IPS-18a (cell line): ENCODE data around the gene SPOCK1.

ENCODE experiments used
- H3K27ac ChIP-seq: one replicate; pipeline ENCODE4 v1.5.1; 2013; ENCODE audit warnings: low read length
- H3K27me3 ChIP-seq: one replicate; pipeline ENCODE4 v1.6.1; 2013; ENCODE audit warnings: mild to moderate bottlenecking, low read length; ENCODE audit not compliant: control insufficient read depth, insufficient read depth
- H3K36me3 ChIP-seq: one replicate; pipeline ENCODE4 v1.6.1; 2013; ENCODE audit warnings: low read depth, low read length; ENCODE audit not compliant: control insufficient read depth
- H3K4me1 ChIP-seq: one replicate; pipeline ENCODE4 v1.6.1; 2013; ENCODE audit warnings: low read depth, low read length; ENCODE audit not compliant: control insufficient read depth
- H3K4me3 ChIP-seq: one replicate; pipeline ENCODE4 v1.5.1; 2013; ENCODE audit warnings: low read length
- H3K9ac ChIP-seq: one replicate; pipeline ENCODE4 v1.6.1; 2013; ENCODE audit warnings: mild to moderate bottlenecking, low read length, moderate library complexity
- H3K9me3 ChIP-seq: one replicate; pipeline ENCODE4 v1.6.1; 2013; ENCODE audit warnings: low read depth, low read length; ENCODE audit not compliant: control insufficient read depth

The SPOCK1 gene

GRCh38 chr5:137286025-137286610, 213.0 kb downstream of the SPOCK1 start:
- Histone ChIP-seq H3K27me3 (no peaks in the 10 kb centered on the region), H3K27ac (no peak overlapping the region), H3K36me3 (no peaks in the 10 kb centered on the region), H3K9me3 (no peaks in the 10 kb centered on the region), H3K4me3 (no peak overlapping the region), H3K4me1 (no peaks in the 10 kb centered on the region), H3K9ac (no peak overlapping the region)

- no peak overlapping the region for H3K27ac ChIP-seq
- no peaks in the 10 kb centered on the region for H3K27me3 ChIP-seq
- no peaks in the 10 kb centered on the region for H3K9me3 ChIP-seq
- no peaks in the 10 kb centered on the region for H3K4me1 ChIP-seq
- no peak overlapping the region for H3K4me3 ChIP-seq
- H3K9ac ChIP-seq = no peak overlapping the region
- H3K36me3 ChIP-seq = no peaks in the 10 kb centered on the region
These were observed 215.3 kb downstream of the SPOCK1 start for GRCh38 chr5:137283801-137284200.

- H3K9ac ChIP-seq = no peak overlapping the region
- H3K36me3 ChIP-seq = no peaks in the 10 kb centered on the region
- no peaks in the 10 kb centered on the region for H3K4me1 ChIP-seq
- H3K27ac ChIP-seq = no peak overlapping the region
- H3K4me3 ChIP-seq = no peak overlapping the region
- H3K27me3 ChIP-seq = no peaks in the 10 kb centered on the region
- H3K9me3 ChIP-seq = no peaks in the 10 kb centered on the region
These were observed 216.9 kb downstream of the SPOCK1 start for GRCh38 chr5:137282216-137282615.

GRCh38 chr5:137281201-137281600, 217.9 kb downstream of the SPOCK1 start:
- Histone ChIP-seq H3K4me3 (no peak overlapping the region), H3K27ac (no peak overlapping the region), H3K36me3 (no peaks in the 10 kb centered on the region), H3K4me1 (no peaks in the 10 kb centered on the region), H3K9ac (no peak overlapping the region), H3K9me3 (no peaks in the 10 kb centered on the region), H3K27me3 (no peaks in the 10 kb centered on the region)

GRCh38 chr5:137280656-137281055, 218.5 kb downstream of the SPOCK1 start:
- no peaks in the 10 kb centered on the region for H3K9me3 ChIP-seq

GRCh38 chr5:137279521-137280231, 219.4 kb downstream of the SPOCK1 start:
- Histone ChIP-seq H3K4me3 (no peak overlapping the region), H3K9me3 (no peaks in the 10 kb centered on the region), H3K27me3 (no peaks in the 10 kb centered on the region), H3K36me3 (no peaks in the 10 kb centered on the region), H3K9ac (no peak overlapping the region), H3K4me1 (no peaks in the 10 kb centered on the region), H3K27ac (no peak overlapping the region)

More at GRCh38 chr5:137280656-137281055, 218.5 kb downstream of the SPOCK1 start:
- H3K9ac ChIP-seq = no peak overlapping the region
- H3K4me3 ChIP-seq = no peak overlapping the region
- H3K36me3 ChIP-seq = no peaks in the 10 kb centered on the region
- H3K27me3 ChIP-seq = no peaks in the 10 kb centered on the region
- no peak overlapping the region for H3K27ac ChIP-seq
- H3K4me1 ChIP-seq = no peaks in the 10 kb centered on the region

- no peak overlapping the region for H3K4me3 ChIP-seq
These were observed 220.7 kb downstream of the SPOCK1 start for GRCh38 chr5:137278476-137278875.

GRCh38 chr5:137275083-137275482, 224.0 kb downstream of the SPOCK1 start:
- Histone ChIP-seq H3K4me3 (no peak overlapping the region), H3K4me1 (no peaks in the 10 kb centered on the region), H3K9ac (no peak overlapping the region), H3K27me3 (no peaks in the 10 kb centered on the region), H3K9me3 (no peaks in the 10 kb centered on the region), H3K36me3 (no peaks in the 10 kb centered on the region), H3K27ac (no peak overlapping the region)

More at GRCh38 chr5:137278476-137278875, 220.7 kb downstream of the SPOCK1 start:
- H3K27me3 ChIP-seq = no peaks in the 10 kb centered on the region
- no peak overlapping the region for H3K27ac ChIP-seq
- H3K4me1 ChIP-seq = no peaks in the 10 kb centered on the region
- no peaks in the 10 kb centered on the region for H3K36me3 ChIP-seq
- H3K9ac ChIP-seq = no peak overlapping the region
- H3K9me3 ChIP-seq = no peaks in the 10 kb centered on the region

GRCh38 chr5:137273511-137273910, 225.6 kb downstream of the SPOCK1 start:
- no peak overlapping the region for H3K4me3 ChIP-seq
- no peak overlapping the region for H3K9ac ChIP-seq
- no peaks in the 10 kb centered on the region for H3K27me3 ChIP-seq
- H3K27ac ChIP-seq = no peak overlapping the region
- no peaks in the 10 kb centered on the region for H3K4me1 ChIP-seq
- H3K36me3 ChIP-seq = no peaks in the 10 kb centered on the region
- no peaks in the 10 kb centered on the region for H3K9me3 ChIP-seq

- no peaks in the 10 kb centered on the region for H3K36me3 ChIP-seq
- no peaks in the 10 kb centered on the region for H3K27me3 ChIP-seq
- H3K4me1 ChIP-seq = no peaks in the 10 kb centered on the region
- no peaks in the 10 kb centered on the region for H3K9me3 ChIP-seq
- no peak overlapping the region for H3K4me3 ChIP-seq
- no peak overlapping the region for H3K27ac ChIP-seq
- no peak overlapping the region for H3K9ac ChIP-seq
These were observed 226.3 kb downstream of the SPOCK1 start for GRCh38 chr5:137272831-137273230.

GRCh38 chr5:137269946-137270345, 229.2 kb downstream of the SPOCK1 start:
- Histone ChIP-seq H3K9me3 (no peaks in the 10 kb centered on the region), H3K4me3 (no peak overlapping the region), H3K4me1 (no peaks in the 10 kb centered on the region)

GRCh38 chr5:137269274-137269673, 229.9 kb downstream of the SPOCK1 start:
- H3K9ac ChIP-seq = no peak overlapping the region
- H3K27me3 ChIP-seq = no peaks in the 10 kb centered on the region
- H3K4me1 ChIP-seq = no peaks in the 10 kb centered on the region
- no peaks in the 10 kb centered on the region for H3K9me3 ChIP-seq
- H3K36me3 ChIP-seq = no peaks in the 10 kb centered on the region
- H3K27ac ChIP-seq = no peak overlapping the region
- H3K4me3 ChIP-seq = no peak overlapping the region

More at GRCh38 chr5:137269946-137270345, 229.2 kb downstream of the SPOCK1 start:
- Histone ChIP-seq H3K36me3 (no peaks in the 10 kb centered on the region), H3K27me3 (no peaks in the 10 kb centered on the region), H3K9ac (no peak overlapping the region), H3K27ac (no peak overlapping the region)
